ENCODE results near the gene HMGCS1.
"Not testable (repeated sequence)": the region's sequence is repeated elsewhere in the genome, so short reads cannot be mapped to it uniquely, and the experiment has no call there.

HMGCS1 gene

GRCh38 chr5:43313854-43314457 lies 744 bp upstream of the HMGCS1 start:
- H3K4me3 ChIP-seq (ENCODE audit: low read length) = peak overlapping the region; percentile 65
- TF ChIP-seq CTCF (conservative IDR thresholded peaks at IDR 0.05; ENCODE audit: low read length) = no peak
- DNase-seq (ENCODE audit: low read depth) = no peak

- DNase-seq (ENCODE audit: low read depth) = no peak
- TF ChIP-seq CTCF (conservative IDR thresholded peaks at IDR 0.05; ENCODE audit: low read length) = no peak
These were observed 545 bp downstream of the HMGCS1 start for GRCh38 chr5:43312699-43313034.

DNA sequence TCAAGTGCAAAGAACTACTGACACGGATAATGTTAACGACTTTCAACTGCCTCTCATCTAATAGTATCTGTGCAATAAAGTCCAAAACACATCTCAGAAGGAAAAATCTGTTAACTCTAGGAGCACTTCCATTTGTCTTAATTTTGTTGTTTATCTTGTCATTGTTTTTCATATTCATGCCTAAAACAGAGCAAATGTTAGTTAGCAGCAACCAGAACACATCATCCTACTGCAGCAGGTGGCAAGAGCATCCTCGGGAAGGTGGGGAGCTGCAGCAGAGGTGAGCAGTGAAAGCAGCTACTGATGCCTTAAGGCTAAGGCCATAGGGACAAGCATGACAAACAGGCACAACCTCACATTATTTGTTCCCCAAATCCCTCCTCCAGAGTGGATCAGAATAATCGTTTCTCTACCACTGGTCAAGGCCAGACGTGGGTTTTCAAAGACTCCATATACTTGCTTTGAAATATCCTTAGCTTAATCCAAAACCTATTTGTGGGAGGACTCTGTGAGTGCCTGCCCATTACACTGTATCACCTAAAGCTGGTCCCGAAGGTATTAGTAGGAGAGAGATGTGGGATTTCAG lies 1.0 kb downstream of the HMGCS1 start:
- no peak for DNase-seq (ENCODE audit: low read depth)
- no peak for TF ChIP-seq CTCF (conservative IDR thresholded peaks at IDR 0.05; ENCODE audit: low read length)
- H3K4me3 ChIP-seq (ENCODE audit: low read length) = peak overlapping the region; percentile 96

More at GRCh38 chr5:43312699-43313034, 545 bp downstream of the HMGCS1 start:
- H3K4me3 ChIP-seq (ENCODE audit: low read length) = peak overlapping the region; percentile 96

- no peak for DNase-seq (ENCODE audit: low read depth)
- TF ChIP-seq CTCF (conservative IDR thresholded peaks at IDR 0.05; ENCODE audit: low read length) = no peak
- H3K4me3 ChIP-seq (ENCODE audit: low read length) = no peak overlapping the region
These were observed 3.6 kb downstream of the HMGCS1 start for GRCh38 chr5:43309637-43310036.

GRCh38 chr5:43309122-43309521 lies 4.1 kb downstream of the HMGCS1 start:
- TF ChIP-seq CTCF (conservative IDR thresholded peaks at IDR 0.05; ENCODE audit: low read length) = no peak
- DNase-seq (ENCODE audit: low read depth) = no peak
- no peak overlapping the region for H3K4me3 ChIP-seq (ENCODE audit: low read length)

- DNase-seq (ENCODE audit: low read depth); H3K4me3 ChIP-seq (ENCODE audit: low read length): not testable (repeated sequence)
These were observed 6.3 kb downstream of the HMGCS1 start for GRCh38 chr5:43306954-43307353.

- H3K4me3 ChIP-seq (ENCODE audit: low read length) = no peak overlapping the region
These were observed 7.2 kb downstream of the HMGCS1 start for GRCh38 chr5:43305948-43306565.

More at GRCh38 chr5:43305948-43306565, 7.2 kb downstream of the HMGCS1 start:
- peak; percentile 77 for DNase-seq (ENCODE audit: low read depth)
- TF ChIP-seq CTCF (conservative IDR thresholded peaks at IDR 0.05; ENCODE audit: low read length) = peak; percentile 81
